HG02870 (cell line): ENCODE measurements around the gene POLR2I.
A peak's percentile ranks its signal among the peaks of the same experiment; 100 is the strongest.
"Not testable (repeated sequence)": the region's sequence is repeated elsewhere in the genome, so short reads cannot be mapped to it uniquely, and the experiment has no call there.

Experiments
- ATAC-seq: cut with Tn5 transposase; IDR thresholded peaks from one replicate; pipeline ENCODE4 v1.9.1; 2021; ENCODE audit warnings: mild to moderate bottlenecking, moderate library complexity; ENCODE audit not compliant: unreplicated experiment

Gene POLR2I

GRCh38 chr19:36134867-36135266 is 20.2 kb upstream of the POLR2I start:
- ATAC-seq, result not testable (repeated sequence)

DNA sequence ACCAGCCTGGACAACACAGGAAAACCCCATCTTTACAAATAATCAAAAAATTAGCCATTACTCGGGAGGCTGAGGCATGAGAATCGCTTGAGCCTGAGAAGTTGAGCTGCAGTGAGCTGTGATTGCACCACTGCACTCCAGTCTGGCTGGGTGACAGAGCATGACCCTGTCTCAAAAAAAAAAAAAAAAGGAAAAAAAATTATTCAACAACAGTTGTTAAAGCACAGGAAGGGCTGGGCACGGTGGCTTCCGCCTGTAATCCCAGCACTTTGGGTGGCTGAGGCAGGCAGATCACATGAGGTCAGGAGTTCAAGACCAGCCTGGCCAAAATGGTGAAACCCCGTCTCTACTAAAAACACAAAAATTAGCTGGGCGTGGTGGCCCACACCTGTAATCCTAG is 16.5 kb upstream of the POLR2I start:
- not testable (repeated sequence) for ATAC-seq

- no peak for ATAC-seq
These were observed 13.7 kb upstream of the POLR2I start for GRCh38 chr19:36128392-36128736.

DNA sequence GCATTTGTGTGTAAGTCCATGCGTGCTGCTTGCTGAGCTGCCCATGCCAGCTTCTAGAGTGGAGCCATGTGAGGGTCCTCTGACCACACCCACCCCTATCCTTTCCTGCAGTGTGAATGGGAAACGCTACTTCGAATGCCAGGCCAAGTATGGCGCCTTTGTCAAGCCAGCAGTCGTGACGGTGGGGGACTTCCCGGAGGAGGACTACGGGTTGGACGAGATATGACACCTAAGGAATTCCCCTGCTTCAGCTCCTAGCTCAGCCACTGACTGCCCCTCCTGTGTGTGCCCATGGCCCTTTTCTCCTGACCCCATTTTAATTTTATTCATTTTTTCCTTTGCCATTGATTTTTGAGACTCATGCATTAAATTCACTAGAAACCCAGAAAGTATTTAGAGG is 10.9 kb upstream of the POLR2I start:
- no peak for ATAC-seq

DNA sequence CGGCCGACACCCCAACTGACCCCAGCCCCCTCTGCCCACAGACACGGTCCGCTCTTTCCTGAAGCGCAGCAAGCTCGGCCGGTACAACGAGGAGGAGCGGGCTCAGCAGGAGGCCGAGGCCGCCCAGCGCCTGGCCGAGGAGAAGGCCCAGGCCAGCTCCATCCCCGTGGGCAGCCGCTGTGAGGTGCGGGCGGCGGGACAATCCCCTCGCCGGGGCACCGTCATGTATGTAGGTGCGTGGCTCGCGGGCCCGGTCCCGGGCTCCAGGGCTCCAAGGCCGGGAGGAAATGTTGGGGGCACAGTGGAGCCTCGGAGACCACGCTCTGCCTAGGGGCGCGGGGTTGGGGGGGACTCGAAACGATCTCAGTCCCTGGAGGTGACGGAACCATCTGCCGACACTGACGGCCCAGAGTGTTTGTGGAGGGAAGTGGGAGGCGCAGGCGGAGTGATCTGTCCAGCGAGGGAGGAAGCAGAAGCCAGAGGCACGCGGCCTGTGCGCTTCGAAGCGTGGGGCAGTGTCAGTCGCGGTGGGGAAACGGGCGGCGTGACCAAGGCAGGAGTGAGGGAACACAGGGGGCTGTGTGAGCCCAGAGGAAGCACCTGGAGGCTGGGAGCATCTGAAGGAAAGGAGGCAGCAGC is 6.9 kb upstream of the POLR2I start:
- no peak for ATAC-seq

DNA sequence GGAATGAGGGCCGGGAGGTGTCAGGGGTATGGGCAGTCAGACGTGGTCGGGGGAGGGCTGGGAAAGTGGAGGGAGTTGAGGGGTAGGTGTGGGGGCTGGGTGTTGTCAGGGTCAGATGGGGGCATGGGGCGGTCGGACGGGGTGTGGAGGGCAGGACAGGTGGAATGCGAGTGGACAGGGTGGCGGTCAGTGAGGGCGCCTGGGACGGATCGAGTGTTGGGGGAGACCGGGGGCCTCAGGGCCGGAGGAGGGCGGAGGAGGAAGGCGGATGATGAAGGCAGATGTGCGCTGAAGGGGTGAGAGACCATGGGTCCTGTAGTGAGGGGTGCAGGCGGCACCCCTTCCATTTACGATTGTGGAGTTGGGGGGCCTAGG is 6.3 kb upstream of the POLR2I start:
- no peak for ATAC-seq

DNA sequence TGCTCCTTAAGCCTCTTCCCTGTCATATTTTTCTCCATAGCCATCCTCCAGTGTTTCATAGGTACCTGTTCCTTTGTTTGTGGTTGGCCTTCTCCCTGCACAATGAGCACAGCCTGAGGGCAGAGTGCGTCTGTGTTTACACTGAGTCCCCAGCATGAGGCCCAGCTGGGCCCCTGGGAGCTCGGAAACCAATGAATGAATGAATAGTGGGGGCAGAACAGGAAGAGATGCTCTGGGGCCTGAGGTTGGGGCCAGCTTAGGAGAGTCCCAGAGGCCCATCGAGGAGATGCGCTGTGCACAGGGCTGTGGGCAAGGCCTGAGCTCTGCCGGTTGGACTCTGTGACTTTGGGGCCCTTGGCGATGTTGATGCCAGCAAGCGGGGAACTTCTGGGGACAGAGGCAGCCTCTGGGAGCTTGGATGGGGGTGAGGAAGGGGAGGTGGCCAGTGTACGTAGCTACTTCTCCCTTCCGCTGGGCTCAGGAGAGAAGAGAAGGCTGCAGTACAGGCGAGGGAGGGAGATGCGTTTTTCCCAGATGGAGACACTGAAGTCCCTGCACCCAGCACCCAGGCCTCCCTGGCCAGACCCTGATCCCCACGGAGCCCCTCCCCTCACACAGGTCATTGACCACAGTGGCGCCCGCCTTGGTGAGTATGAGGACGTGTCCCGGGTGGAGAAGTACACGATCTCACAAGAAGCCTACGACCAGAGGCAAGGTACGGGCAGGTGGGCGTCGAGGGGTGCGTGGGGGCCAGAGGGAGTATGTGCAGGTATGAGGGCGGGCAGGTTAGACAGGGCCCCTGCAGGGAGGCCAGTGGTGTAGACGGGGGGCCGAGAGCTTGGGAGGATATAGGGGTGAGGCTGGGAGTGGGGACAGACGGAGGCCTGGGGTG is 5.7 kb upstream of the POLR2I start:
- ATAC-seq, result no peak

DNA sequence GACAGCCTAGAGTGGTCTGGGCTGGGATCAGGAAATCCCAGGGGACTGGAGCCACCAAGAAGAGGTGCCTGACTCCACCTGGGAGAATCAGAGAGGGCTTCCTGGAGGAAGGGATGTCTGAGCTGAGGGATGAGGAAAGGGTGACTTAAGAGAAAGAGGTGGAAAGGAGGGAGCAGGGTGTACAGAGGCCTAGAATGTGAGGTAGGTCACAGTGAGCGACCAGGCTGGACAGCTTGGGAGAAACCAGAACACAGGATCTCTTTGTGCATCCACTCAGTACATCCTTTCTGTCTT is 1.6 kb upstream of the POLR2I start:
- ATAC-seq, result no peak

DNA sequence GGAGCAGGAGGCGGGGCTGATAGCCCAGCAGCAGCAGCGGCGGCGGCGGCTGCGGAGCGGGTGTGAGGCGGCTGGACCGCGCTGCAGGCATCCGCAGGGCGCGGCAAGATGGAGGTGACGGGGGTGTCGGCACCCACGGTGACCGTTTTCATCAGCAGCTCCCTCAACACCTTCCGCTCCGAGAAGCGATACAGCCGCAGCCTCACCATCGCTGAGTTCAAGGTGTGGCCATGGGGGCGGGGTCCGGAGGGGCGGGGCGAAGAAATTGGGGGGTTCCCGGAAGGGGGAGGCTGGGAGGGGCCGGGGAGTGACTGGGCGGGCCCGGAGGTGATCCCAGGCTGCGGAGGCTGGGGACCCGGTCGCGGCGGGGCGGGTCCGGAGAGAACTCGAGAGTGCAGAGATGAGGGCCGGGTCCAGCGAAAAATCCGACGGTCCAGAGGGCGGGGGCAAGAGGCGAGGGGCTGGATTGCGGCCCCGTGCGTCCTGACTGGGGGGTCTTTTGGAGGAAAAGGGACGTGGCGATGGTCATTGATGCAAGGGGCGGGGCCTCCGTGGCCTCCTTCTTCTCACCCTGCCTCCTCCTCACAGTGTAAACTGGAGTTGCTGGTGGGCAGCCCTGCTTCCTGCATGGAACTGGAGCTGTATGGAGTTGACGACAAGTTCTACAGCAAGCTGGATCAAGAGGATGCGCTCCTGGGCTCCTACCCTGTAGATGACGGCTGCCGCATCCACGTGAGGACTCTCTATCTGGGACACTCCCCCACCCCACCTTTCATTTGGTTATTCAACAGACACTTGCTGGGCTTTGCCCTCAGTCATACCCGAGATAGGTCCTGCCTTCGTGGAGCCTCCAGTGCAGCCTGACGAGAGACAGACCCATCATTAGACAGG is 1.0 kb upstream of the POLR2I start, which contains the start of gene TBCB:
TBCB (plus strand) TSS at position 16 of the 891 bp plus-strand sequence; CDS start at position 109, 93 bp downstream.
- peak; percentile 22 for ATAC-seq

GRCh38 chr19:36113894-36114720 is 568 bp downstream of the POLR2I start:
- ATAC-seq, result no peak

GRCh38 chr19:36113425-36113824 is 1.2 kb downstream of the POLR2I start:
- ATAC-seq, result no peak

DNA sequence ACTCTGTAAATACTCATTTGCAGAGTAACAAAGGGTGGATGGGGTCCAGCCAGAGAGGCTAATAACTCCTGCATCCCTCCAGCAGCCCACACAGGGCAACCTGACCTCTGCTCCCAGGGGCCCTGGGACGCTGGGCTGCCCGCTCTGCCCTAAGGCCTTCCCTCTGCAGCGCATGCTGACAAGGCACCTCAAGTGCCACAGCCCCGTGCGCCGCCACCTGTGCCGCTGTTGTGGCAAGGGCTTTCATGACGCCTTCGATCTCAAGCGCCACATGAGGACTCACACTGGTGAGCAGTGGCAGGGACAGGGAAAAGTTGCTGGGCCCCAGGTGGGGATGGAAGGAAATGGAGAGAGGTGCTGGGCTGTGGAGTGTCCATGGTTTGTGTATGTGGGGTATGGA is 2.0 kb downstream of the POLR2I start:
- ATAC-seq, result no peak

DNA sequence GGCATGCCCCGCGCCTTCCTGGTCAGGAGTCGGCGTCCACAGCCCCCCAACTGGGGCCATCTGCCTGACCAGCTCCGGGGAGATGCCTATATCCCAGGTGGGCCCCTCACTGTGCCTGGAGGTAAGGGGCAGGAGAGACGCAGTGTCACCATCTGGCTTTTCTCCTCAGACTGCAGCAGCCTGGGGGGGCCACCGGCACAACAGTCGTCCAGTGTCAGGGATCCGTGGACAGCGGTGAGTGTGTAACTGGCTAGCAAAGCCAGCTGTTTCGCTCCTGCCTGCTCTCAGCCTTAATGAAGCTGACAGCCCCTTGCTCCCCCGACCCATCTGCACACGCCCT is 3.5 kb downstream of the POLR2I start:
- ATAC-seq, result no peak

- ATAC-seq, result no peak
These were observed 4.0 kb downstream of the POLR2I start, which contains the start of gene OVOL3 for GRCh38 chr19:36110487-36111199. TSS of gene OVOL3 (plus strand) at chr19:36111143. CDS start at chr19:36111203, 60 bp downstream.

DNA sequence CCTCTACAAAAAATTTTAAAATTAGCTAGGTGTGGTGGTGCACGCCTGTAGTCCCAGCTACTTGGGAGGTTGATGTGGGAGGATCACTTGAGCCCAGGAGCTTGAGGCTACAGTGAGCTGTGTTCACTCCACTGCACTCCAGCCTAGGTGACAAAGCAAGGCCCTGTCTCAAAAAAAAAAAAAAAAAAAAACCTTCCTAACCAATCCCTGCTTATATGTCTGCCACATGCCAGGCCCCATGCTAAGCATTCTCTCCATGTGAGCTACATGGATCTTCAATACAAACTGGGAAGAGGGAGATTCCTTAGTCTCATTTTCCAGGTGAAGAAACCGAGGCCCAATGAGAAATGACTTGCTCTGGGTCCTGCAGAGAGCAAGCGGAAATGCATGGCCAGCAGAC is 6.0 kb downstream of the POLR2I start:
- no peak for ATAC-seq

GRCh38 chr19:36106991-36107390 is 7.7 kb downstream of the POLR2I start:
- ATAC-seq, result no peak

DNA sequence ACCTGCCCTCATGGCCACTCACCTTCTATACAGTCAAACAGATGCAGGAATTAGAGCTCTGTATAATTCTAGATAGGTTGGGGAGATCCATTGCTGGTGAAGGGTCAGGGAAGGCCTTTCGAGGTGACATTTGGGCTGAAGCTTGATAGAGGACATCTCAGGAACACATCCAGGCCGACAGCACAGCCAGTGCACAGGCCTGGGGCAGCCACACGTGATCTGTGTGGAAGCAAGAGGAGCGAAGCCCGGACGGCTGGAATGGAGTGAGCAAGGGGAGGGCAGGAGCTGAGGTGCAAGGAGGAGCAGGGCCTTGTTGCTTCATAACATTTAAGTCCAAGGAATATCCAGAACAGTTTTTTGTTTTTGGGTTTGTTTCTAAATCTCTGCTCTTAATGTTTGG is 8.2 kb downstream of the POLR2I start:
- ATAC-seq, result no peak

- no peak for ATAC-seq
These were observed 10.7 kb downstream of the POLR2I start for GRCh38 chr19:36103842-36104552.

- ATAC-seq, result no peak
These were observed 11.5 kb downstream of the POLR2I start for GRCh38 chr19:36103040-36103626.
